IPS-15b (cell line): Measurements from ENCODE around the gene FTCD.
"Not testable (repeated sequence)": the region's sequence is repeated elsewhere in the genome, so short reads cannot be mapped to it uniquely, and the experiment has no call there.

Experiments
- H3K27me3 ChIP-seq: one replicate; pipeline ENCODE4 v1.6.1; 2013; ENCODE audit warnings: low read length; ENCODE audit not compliant: control insufficient read depth, insufficient read depth
- H3K36me3 ChIP-seq: one replicate; pipeline ENCODE4 v1.6.1; 2013; ENCODE audit warnings: low read length; ENCODE audit not compliant: control insufficient read depth, insufficient read depth
- H3K4me1 ChIP-seq: one replicate; pipeline ENCODE4 v1.6.1; 2013; ENCODE audit warnings: mild to moderate bottlenecking, low read length; ENCODE audit not compliant: control insufficient read depth, insufficient read depth
- H3K4me3 ChIP-seq: one replicate; pipeline ENCODE4 v1.5.1; 2013; ENCODE audit warnings: low read depth, low read length
- H3K9ac ChIP-seq: one replicate; pipeline ENCODE4 v1.6.1; 2013; ENCODE audit warnings: low read depth, mild to moderate bottlenecking, low read length
- H3K9me3 ChIP-seq: one replicate; pipeline ENCODE4 v1.6.1; 2013; ENCODE audit warnings: mild to moderate bottlenecking, low read length; ENCODE audit not compliant: control insufficient read depth, insufficient read depth

Gene FTCD

GRCh38 chr21:46172863-46173528 lies 17.6 kb upstream of the FTCD start:
- Histone ChIP-seq H3K4me1 (no peaks in the 10 kb centered on the region), H3K4me3 (no peak overlapping the region), H3K9me3 (no peaks in the 10 kb centered on the region), H3K27me3 (no peaks in the 10 kb centered on the region), H3K9ac (no peak overlapping the region), H3K36me3 (no peaks in the 10 kb centered on the region)

GRCh38 chr21:46171996-46172862 lies 16.9 kb upstream of the FTCD start:
- H3K4me1 ChIP-seq = no peaks in the 10 kb centered on the region
- no peak overlapping the region for H3K4me3 ChIP-seq
- H3K9me3 ChIP-seq = no peaks in the 10 kb centered on the region
- H3K36me3 ChIP-seq = no peaks in the 10 kb centered on the region
- H3K27me3 ChIP-seq = no peaks in the 10 kb centered on the region
- no peak overlapping the region for H3K9ac ChIP-seq

GRCh38 chr21:46171585-46171984 lies 16.2 kb upstream of the FTCD start:
- Histone ChIP-seq H3K27me3 (no peaks in the 10 kb centered on the region), H3K9me3 (no peaks in the 10 kb centered on the region), H3K4me3 (no peak overlapping the region), H3K4me1 (no peaks in the 10 kb centered on the region), H3K36me3 (no peaks in the 10 kb centered on the region), H3K9ac (no peak overlapping the region)

GRCh38 chr21:46170436-46171193 lies 15.2 kb upstream of the FTCD start:
- H3K4me3 ChIP-seq, H3K9ac ChIP-seq, H3K9me3 ChIP-seq, H3K36me3 ChIP-seq, H3K4me1 ChIP-seq, H3K27me3 ChIP-seq: not testable (repeated sequence)

- Histone ChIP-seq H3K9ac (no peak overlapping the region), H3K27me3 (no peaks in the 10 kb centered on the region), H3K9me3 (no peaks in the 10 kb centered on the region), H3K36me3 (peaks cover 2% of the 10 kb centered on the region), H3K4me1 (no peaks in the 10 kb centered on the region), H3K4me3 (no peak overlapping the region)
Measured at GRCh38 chr21:46168659-46169386, 13.4 kb upstream of the FTCD start.

GRCh38 chr21:46168238-46168637 lies 12.9 kb upstream of the FTCD start:
- no peaks in the 10 kb centered on the region for H3K27me3 ChIP-seq
- H3K4me3 ChIP-seq = no peak overlapping the region

GRCh38 chr21:46165098-46165497 lies 9.7 kb upstream of the FTCD start:
- Histone ChIP-seq H3K9me3 (no peaks in the 10 kb centered on the region), H3K4me1 (no peaks in the 10 kb centered on the region), H3K4me3 (no peak overlapping the region), H3K9ac (no peak overlapping the region), H3K27me3 (no peaks in the 10 kb centered on the region), H3K36me3 (peaks cover 15% of the 10 kb centered on the region)

More at GRCh38 chr21:46168238-46168637, 12.9 kb upstream of the FTCD start:
- H3K4me1 ChIP-seq = no peaks in the 10 kb centered on the region
- no peak overlapping the region for H3K9ac ChIP-seq
- H3K9me3 ChIP-seq = no peaks in the 10 kb centered on the region
- peaks cover 2% of the 10 kb centered on the region for H3K36me3 ChIP-seq

GRCh38 chr21:46163380-46163779 lies 8.0 kb upstream of the FTCD start:
- H3K4me1 ChIP-seq = no peaks in the 10 kb centered on the region
- H3K4me3 ChIP-seq = no peak overlapping the region
- H3K36me3 ChIP-seq = peaks cover 15% of the 10 kb centered on the region
- no peak overlapping the region for H3K9ac ChIP-seq
- no peaks in the 10 kb centered on the region for H3K9me3 ChIP-seq
- H3K27me3 ChIP-seq = no peaks in the 10 kb centered on the region

GRCh38 chr21:46161633-46162592 lies 6.5 kb upstream of the FTCD start:
- Histone ChIP-seq H3K27me3 (no peaks in the 10 kb centered on the region), H3K9ac (no peak overlapping the region), H3K4me1 (no peaks in the 10 kb centered on the region), H3K36me3 (peaks cover 19% of the 10 kb centered on the region), H3K9me3 (no peaks in the 10 kb centered on the region), H3K4me3 (no peak overlapping the region)

- no peak overlapping the region for H3K4me3 ChIP-seq
- H3K27me3 ChIP-seq = no peaks in the 10 kb centered on the region
- no peak overlapping the region for H3K9ac ChIP-seq
- no peaks in the 10 kb centered on the region for H3K9me3 ChIP-seq
- peaks cover 19% of the 10 kb centered on the region for H3K36me3 ChIP-seq
- H3K4me1 ChIP-seq = no peaks in the 10 kb centered on the region
Measured at GRCh38 chr21:46160907-46161632, 5.7 kb upstream of the FTCD start.
